Mesenchymal stem cell (in vitro differentiated cells and primary cell): ENCODE data around the gene CRYGC.
"Not testable (repeated sequence)": the region's sequence is repeated elsewhere in the genome, so short reads cannot be mapped to it uniquely, and the experiment has no call there.

Experiments
- DNase-seq: peaks from one replicate; pipeline ENCODE4 v3.0.0-alpha.2; 2013
- H2AFZ ChIP-seq: one replicate; pipeline ENCODE4 v1.6.1; 2013; ENCODE audit warnings: low read depth, mild to moderate bottlenecking, control low read depth, inconsistent platforms, low read length, moderate library complexity
- H2AK5ac ChIP-seq: 2 replicates; pipeline ENCODE4 v1.6.1; 2013; ENCODE audit warnings: low read length, moderate library complexity, mild to moderate bottlenecking, inconsistent platforms; ENCODE audit not compliant: severe bottlenecking
- H2BK120ac ChIP-seq: one replicate; pipeline ENCODE4 v1.6.1; 2013; ENCODE audit warnings: low read depth, mild to moderate bottlenecking, inconsistent platforms, low read length, moderate library complexity
- H2BK12ac ChIP-seq, 2 experiments: one replicate each; pipeline ENCODE4 v1.6.1; 2013; ENCODE audit warnings: inconsistent platforms in 2 of 2, low read length in 2 of 2, mild to moderate bottlenecking in 2 of 2, moderate library complexity in 2 of 2, control low read depth in 1 of 2
- H2BK15ac ChIP-seq: one replicate; pipeline ENCODE4 v1.6.1; 2013; ENCODE audit warnings: mild to moderate bottlenecking, low read depth, inconsistent platforms; ENCODE audit not compliant: poor library complexity, severe bottlenecking
- H2BK5ac ChIP-seq: 2 replicates; pipeline ENCODE4 v1.6.1; 2013; ENCODE audit warnings: low read depth, mild to moderate bottlenecking, low read length, control low read depth, inconsistent platforms; ENCODE audit not compliant: poor library complexity, severe bottlenecking
- H3K14ac ChIP-seq, 2 experiments: one replicate each; pipeline ENCODE4 v1.6.1; 2013; ENCODE audit warnings: inconsistent platforms in 2 of 2, low read length in 2 of 2, control low read depth in 1 of 2, mild to moderate bottlenecking in 1 of 2, moderate library complexity in 1 of 2
- H3K18ac ChIP-seq, 2 experiments: one replicate each; pipeline ENCODE4 v1.6.1; 2013; ENCODE audit warnings: inconsistent platforms in 2 of 2, low read length in 2 of 2, control low read depth in 1 of 2, low read depth in 1 of 2, mild to moderate bottlenecking in 1 of 2
- H3K23ac ChIP-seq, 2 experiments: one replicate each; pipeline ENCODE4 v1.6.1; 2013; ENCODE audit warnings: inconsistent platforms in 2 of 2, low read length in 2 of 2, mild to moderate bottlenecking in 2 of 2, moderate library complexity in 2 of 2, control low read depth in 1 of 2
- H3K27ac ChIP-seq: 2 replicates; pipeline ENCODE4 v1.5.1; 2013; ENCODE audit warnings: mild to moderate bottlenecking, moderate library complexity, low read length, control low read depth, inconsistent platforms; ENCODE audit not compliant: poor library complexity, severe bottlenecking
- H3K27me3 ChIP-seq, 2 experiments: 2 replicates each; pipeline versions ENCODE4 v1.6.1 to v1.7.0; 2013; ENCODE audit warnings: low read length in 2 of 2, mild to moderate bottlenecking in 2 of 2, moderate library complexity in 2 of 2, control low read depth in 1 of 2, inconsistent platforms in 1 of 2; ENCODE audit not compliant: control insufficient read depth in 1 of 2, insufficient read depth in 1 of 2
- H3K36me3 ChIP-seq, 2 experiments: 2 replicates each; pipeline versions ENCODE4 v1.6.1 to v1.7.0; 2013; ENCODE audit warnings: low read length in 2 of 2, control low read depth in 1 of 2, inconsistent platforms in 1 of 2, low read depth in 1 of 2, mild to moderate bottlenecking in 1 of 2; ENCODE audit not compliant: insufficient read depth in 2 of 2, control insufficient read depth in 1 of 2
- H3K4ac ChIP-seq, 2 experiments: one replicate each; pipeline ENCODE4 v1.6.1; 2013; ENCODE audit warnings: inconsistent platforms in 2 of 2, low read length in 2 of 2, mild to moderate bottlenecking in 2 of 2, moderate library complexity in 2 of 2, control low read depth in 1 of 2, low read depth in 1 of 2
- H3K4me1 ChIP-seq: 2 replicates; pipeline ENCODE4 v1.6.1; 2013; ENCODE audit warnings: low read depth, low read length, control low read depth; ENCODE audit not compliant: control insufficient read depth, insufficient read depth
- H3K4me2 ChIP-seq: 2 replicates; pipeline ENCODE4 v1.6.1; 2013; ENCODE audit warnings: low read length, mild to moderate bottlenecking, inconsistent platforms; ENCODE audit not compliant: poor library complexity, severe bottlenecking
- H3K4me3 ChIP-seq, 2 experiments: 2 replicates each; pipeline versions ENCODE4 v1.5.1 to v1.7.0; 2013; ENCODE audit warnings: low read length in 2 of 2, mild to moderate bottlenecking in 2 of 2, control low read depth in 1 of 2, low read depth in 1 of 2; ENCODE audit not compliant: insufficient read depth in 1 of 2
- H3K79me1 ChIP-seq: replicated peaks from 2 replicates; pipeline ENCODE4 v1.6.1; 2013; ENCODE audit warnings: mild to moderate bottlenecking, control low read depth, low read length, inconsistent platforms; ENCODE audit not compliant: poor library complexity, severe bottlenecking
- H3K9ac ChIP-seq: 2 replicates; pipeline ENCODE4 v1.7.0; 2013; ENCODE audit warnings: mild to moderate bottlenecking, low read length, moderate library complexity
- H3K9me3 ChIP-seq: 2 replicates; pipeline ENCODE4 v1.7.0; 2013; ENCODE audit warnings: mild to moderate bottlenecking, low read length; ENCODE audit not compliant: control insufficient read depth
- H4K8ac ChIP-seq: one replicate; pipeline ENCODE4 v1.6.1; 2013; ENCODE audit warnings: inconsistent platforms, mild to moderate bottlenecking, low read length, moderate library complexity
- H4K91ac ChIP-seq: one replicate; pipeline ENCODE4 v1.6.1; 2013; ENCODE audit warnings: mild to moderate bottlenecking, low read length, inconsistent platforms
- WGBS: methylation state at CpG from one replicate; pipeline ENCODE4 v1.1.7; 2013; ENCODE audit warnings: mixed read lengths; 5-methylcytosine and 5-hydroxymethylcytosine counted together

The CRYGC gene

GRCh38 chr2:208128136-208128535 is 1.5 kb downstream of the CRYGC start:
- no peak overlapping the region for H2AK5ac ChIP-seq
- H3K27ac ChIP-seq = no peak overlapping the region
- no peaks in the 10 kb centered on the region for H3K9me3 ChIP-seq

GRCh38 chr2:208127090-208127489 is 2.5 kb downstream of the CRYGC start:
- Histone ChIP-seq H2BK12ac (no peak overlapping the region), H3K4me2 (no peak overlapping the region), H3K18ac (no peak overlapping the region), H3K27ac (no peak overlapping the region), H2BK15ac (no peak overlapping the region), H3K9ac (no peak overlapping the region), H3K14ac (no peak overlapping the region), H2BK120ac (no peak overlapping the region), H3K27me3 (peaks cover 0 to 28% of the 10 kb centered on the region in 2 experiments), H3K36me3 (no peaks in the 10 kb centered on the region), H3K79me1 (no peaks in the 10 kb centered on the region), H3K4ac (no peak overlapping the region), H4K8ac (no peak overlapping the region), H3K9me3 (no peaks in the 10 kb centered on the region), H2AFZ (no peak overlapping the region), H2AK5ac (no peak overlapping the region), H4K91ac (no peak overlapping the region), H2BK5ac (no peak overlapping the region), H3K4me1 (peaks cover 1% of the 10 kb centered on the region), H3K4me3 (no peak overlapping the region), H3K23ac (no peak overlapping the region)
- WGBS = 88% methylated on average over 3 of the region's 4 CpGs
- no peak for DNase-seq

More at GRCh38 chr2:208128136-208128535, 1.5 kb downstream of the CRYGC start:
- no peaks in the 10 kb centered on the region for H3K36me3 ChIP-seq
- H3K79me1 ChIP-seq = no peaks in the 10 kb centered on the region
- no peak overlapping the region for H4K8ac ChIP-seq
- H3K18ac ChIP-seq = no peak overlapping the region
- H3K23ac ChIP-seq = no peak overlapping the region
- no peak overlapping the region for H3K9ac ChIP-seq
- no peak overlapping the region for H2BK12ac ChIP-seq
- no peak overlapping the region for H3K4me3 ChIP-seq
- H2BK5ac ChIP-seq = no peak overlapping the region
- peaks cover 1% of the 10 kb centered on the region for H3K4me1 ChIP-seq
- H2BK15ac ChIP-seq = no peak overlapping the region
- 97% methylated on average over 12 of the region's 12 CpGs for WGBS
- no peak overlapping the region for H2BK120ac ChIP-seq
- H3K14ac ChIP-seq = no peak overlapping the region
- no peak overlapping the region for H2AFZ ChIP-seq
- no peak overlapping the region for H3K4me2 ChIP-seq
- no peak overlapping the region for H4K91ac ChIP-seq
- DNase-seq = no peak
- peaks cover 0 to 28% of the 10 kb centered on the region in 2 experiments for H3K27me3 ChIP-seq
- no peak overlapping the region for H3K4ac ChIP-seq

- H2AK5ac ChIP-seq = no peak overlapping the region
- peaks cover 1% of the 10 kb centered on the region for H3K4me1 ChIP-seq
- no peaks in the 10 kb centered on the region for H3K36me3 ChIP-seq
- H3K18ac ChIP-seq = no peak overlapping the region
- no peak for DNase-seq
- H2BK12ac ChIP-seq = no peak overlapping the region
- no peak overlapping the region for H3K4ac ChIP-seq
- H3K79me1 ChIP-seq = no peaks in the 10 kb centered on the region
- H3K27me3 ChIP-seq = peaks cover 0 to 28% of the 10 kb centered on the region in 2 experiments
- no peak overlapping the region for H3K4me2 ChIP-seq
- no peak overlapping the region for H3K14ac ChIP-seq
- H4K91ac ChIP-seq = no peak overlapping the region
- 76% methylated on average over 4 of the region's 4 CpGs for WGBS
- no peak overlapping the region for H2BK120ac ChIP-seq
- H4K8ac ChIP-seq = no peak overlapping the region
- H2AFZ ChIP-seq = no peak overlapping the region
- no peaks in the 10 kb centered on the region for H3K9me3 ChIP-seq
- no peak overlapping the region for H2BK15ac ChIP-seq
- no peak overlapping the region for H3K9ac ChIP-seq
- no peak overlapping the region for H2BK5ac ChIP-seq
- no peak overlapping the region for H3K4me3 ChIP-seq
- H3K23ac ChIP-seq = no peak overlapping the region
- no peak overlapping the region for H3K27ac ChIP-seq
These were observed 4.4 kb downstream of the CRYGC start for GRCh38 chr2:208125251-208125650.

GRCh38 chr2:208124013-208124715 is 5.5 kb downstream of the CRYGC start, which contains the start of gene CRYGD:
CRYGD (minus strand) TSS chr2:208124524; CDS start chr2:208124473, 51 bp downstream.
- not testable (repeated sequence) for H2BK120ac ChIP-seq, H3K9me3 ChIP-seq, H3K23ac ChIP-seq, H4K91ac ChIP-seq, H3K14ac ChIP-seq, H3K4ac ChIP-seq, H3K79me1 ChIP-seq, H3K9ac ChIP-seq, H3K4me1 ChIP-seq, H4K8ac ChIP-seq, H2AK5ac ChIP-seq, H3K4me2 ChIP-seq, H3K18ac ChIP-seq, H2BK12ac ChIP-seq, DNase-seq, H2BK5ac ChIP-seq, H2AFZ ChIP-seq, H3K36me3 ChIP-seq, H3K27ac ChIP-seq, H2BK15ac ChIP-seq
- 84% methylated on average over 46 of the region's 46 CpGs for WGBS
- peaks cover 0 to 28% of the 10 kb centered on the region in 2 experiments for H3K27me3 ChIP-seq
- H3K4me3 ChIP-seq = peak within 1 kb of the TSS in 1 of 2 experiments; percentile 49
